ENCODE data around the gene EMILIN3. TPM values are rescaled to one million over a fixed set of nuclear protein-coding genes. Genes with fewer than 3 reads are reported as not detected.

The EMILIN3 gene
- total and polyA plus RNA-seq, 2 donors (not counting 3 experiments of a cell fraction or from before 2014, with no cell fraction given): 0.15 TPM; not detected in 1

- Histone ChIP-seq H3K9ac (replicated peaks; ENCODE audit: extremely low read depth, insufficient read depth, low read length) (no peak overlapping the region), H3K79me2 (ENCODE audit: control insufficient read depth, insufficient read depth, low read length) (no peaks in the 10 kb centered on the region), H4K20me1 (replicated peaks; ENCODE audit: control insufficient read depth, extremely low read depth, insufficient read depth, low read length) (no peaks in the 10 kb centered on the region), H3K27me3 (ENCODE audit: control insufficient read depth in 2 of 2, insufficient read depth in 2 of 2, low read length in 2 of 2) (no peaks in the 10 kb centered on the region), H3K4me1 (ENCODE audit: control insufficient read depth, extremely low read depth, insufficient read depth, low read length) (no peaks in the 10 kb centered on the region), H3K9me3 (replicated peaks; ENCODE audit: control insufficient read depth, insufficient read depth, low read length) (no peaks in the 10 kb centered on the region), H3K4me3 (replicated peaks in 1 of 3; ENCODE audit: insufficient read depth in 1 of 3, low read depth in 1 of 3, low read length in 3 of 3) (no peak overlapping the region), H3K4me2 (ENCODE audit: insufficient read depth, low read length) (no peak overlapping the region), H3K27ac (ENCODE audit: insufficient read depth, low read depth, low read length) (no peak overlapping the region), H2AFZ (ENCODE audit: low read depth, low read length) (no peak overlapping the region), H3K36me3 (ENCODE audit: control insufficient read depth in 2 of 2, extremely low read depth in 1 of 2, insufficient read depth in 2 of 2, low read length in 2 of 2) (no peaks in the 10 kb centered on the region), H3K9me1 (replicated peaks; ENCODE audit: control insufficient read depth, extremely low read depth, insufficient read depth, low read length) (no peaks in the 10 kb centered on the region)
- POLR2A ChIA-PET: no interaction called here
- DNase-seq (ENCODE audit: low read depth, low spot score): no peak
- no TSS peak for BruUV-seq (replicated peaks)
- CTCF ChIA-PET: interaction anchor here (1.2 to 1.7 kb wide), 3 partner anchors 28 to 185 kb away, joined by 4 to 8 read pairs (median 7); no protein-coding TSS in a partner anchor
- FAIRE-seq: no peak
- intact Hi-C loops (cut with micrococcal nuclease): no loop called here
- dilution Hi-C loops (cut with MboI; ENCODE audit: extremely low pct_ligation_motif_present, low sequenced_read_pairs): no loop called here
- TF ChIP-seq POLR2AphosphoS5 (IDR thresholded peaks at IDR 0.05; ENCODE audit: insufficient read depth, low read depth, low read length): no peak
- no peak for TF ChIP-seq EZH2 (IDR thresholded peaks at IDR 0.05; ENCODE audit: borderline replicate concordance, low read depth, low read length, severe bottlenecking)
- TF ChIP-seq GATA2 (IDR thresholded peaks at IDR 0.05; ENCODE audit: insufficient read depth, insufficient read length, low read depth, low read length): no peak
- TF ChIP-seq POLR2A (IDR thresholded peaks at IDR 0.05; ENCODE audit: low read depth, low read length): no peak
- TF ChIP-seq MAX (IDR thresholded peaks at IDR 0.05; ENCODE audit: insufficient read depth, insufficient read length): no peak
- TF ChIP-seq MYC (IDR thresholded peaks at IDR 0.05; ENCODE audit: low read depth, low read length): no peak
- TF ChIP-seq JUN (IDR thresholded peaks at IDR 0.05; ENCODE audit: borderline replicate concordance, insufficient read depth, insufficient read length, low read depth): no peak
- no peak for TF ChIP-seq FOS (IDR thresholded peaks at IDR 0.05; ENCODE audit: borderline replicate concordance, insufficient read depth, low read length)
- no peak for TF ChIP-seq CTCF (IDR thresholded peaks at IDR 0.05; ENCODE audit: extremely low read depth in 1 of 2, insufficient read depth in 1 of 2, low read depth in 1 of 2, low read length in 2 of 2)
These were observed 9.0 kb downstream of the EMILIN3 start for GRCh38 chr20:41357424-41358163.
